Liver (tissue), 9 donors: ENCODE data around the gene ULBP2. TPM values are rescaled to one million over a fixed set of nuclear protein-coding genes. Genes with fewer than 3 reads are reported as not detected.
"Not testable (repeated sequence)": the region's sequence is repeated elsewhere in the genome, so short reads cannot be mapped to it uniquely, and the experiment has no call there.

Experiments
- DNase-seq: peaks from one replicate; pipeline ENCODE4 v3.0.0-alpha.2; 2017; ENCODE audit warnings: low spot score
- H3K27ac ChIP-seq, 2 donors: one replicate each; pipeline ENCODE4 v1.7.0; 2013; ENCODE audit warnings: inconsistent platforms in 2 of 2, low read length in 2 of 2, control low read depth in 1 of 2, low read depth in 1 of 2, mild to moderate bottlenecking in 1 of 2
- H3K27me3 ChIP-seq, 4 donors: one replicate each; pipeline versions ENCODE4 v1.6.1 to v1.7.0; 2013; ENCODE audit warnings: low read length in 3 of 4, inconsistent platforms in 1 of 4, mild to moderate bottlenecking in 1 of 4, moderate library complexity in 1 of 4; ENCODE audit not compliant: control insufficient read depth in 4 of 4, insufficient read depth in 4 of 4
- H3K36me3 ChIP-seq, 4 donors: one replicate each; pipeline versions ENCODE4 v1.6.1 to v1.7.0; 2013; ENCODE audit warnings: low read length in 3 of 4, mild to moderate bottlenecking in 3 of 4, low read depth in 1 of 4, moderate library complexity in 1 of 4; ENCODE audit not compliant: control insufficient read depth in 4 of 4, insufficient read depth in 3 of 4
- H3K4me1 ChIP-seq, 4 donors: one replicate each; pipeline versions ENCODE4 v1.6.1 to v1.7.0; 2013; ENCODE audit warnings: low read length in 3 of 4, mild to moderate bottlenecking in 3 of 4, moderate library complexity in 1 of 4; ENCODE audit not compliant: control insufficient read depth in 4 of 4, insufficient read depth in 4 of 4
- H3K4me3 ChIP-seq, 3 donors: one replicate each; pipeline versions ENCODE4 v1.6.1 to v1.7.0; 2013; ENCODE audit warnings: low read length in 3 of 3, control low read depth in 1 of 3, low read depth in 1 of 3, mild to moderate bottlenecking in 1 of 3
- H3K9ac ChIP-seq, 2 donors: one replicate each; pipeline ENCODE4 v1.7.0; 2013; ENCODE audit warnings: low read length in 2 of 2, mild to moderate bottlenecking in 2 of 2, moderate library complexity in 2 of 2, control low read depth in 1 of 2, low read depth in 1 of 2
- H3K9me3 ChIP-seq, 4 donors: one replicate each; pipeline versions ENCODE4 v1.6.1 to v1.7.0; 2013; ENCODE audit warnings: low read length in 3 of 4; ENCODE audit not compliant: control insufficient read depth in 4 of 4
- ATF3 ChIP-seq: IDR thresholded peaks from 2 replicates; pipeline ENCODE4 v1.6.1; 2016; ENCODE audit warnings: antibody characterized with exemption
- EGR1 ChIP-seq, 2 donors: IDR thresholded peaks; 2 replicates each; pipeline ENCODE4 v1.6.1; 2016 to 2018; ENCODE audit warnings: antibody characterized with exemption in 2 of 2, low read depth in 2 of 2
- FOXA1 ChIP-seq: IDR thresholded peaks from 2 replicates; pipeline ENCODE4 v1.6.1; 2016; ENCODE audit warnings: antibody characterized with exemption
- FOXA2 ChIP-seq: IDR thresholded peaks from 2 replicates; pipeline ENCODE4 v1.6.1; 2016; ENCODE audit warnings: antibody characterized with exemption
- GABPA ChIP-seq, 2 donors: IDR thresholded peaks in 1 of 2; conservative IDR thresholded peaks in 1 of 2; 2 replicates each; pipeline ENCODE4 v1.6.1; 2016; ENCODE audit warnings: antibody characterized with exemption in 2 of 2, mild to moderate bottlenecking in 1 of 2, moderate library complexity in 1 of 2
- HNF4A ChIP-seq, 2 donors: conservative IDR thresholded peaks; 2 replicates each; pipeline ENCODE4 v1.6.1; 2016; ENCODE audit warnings: antibody characterized with exemption in 2 of 2, mild to moderate bottlenecking in 2 of 2
- HNF4G ChIP-seq: IDR thresholded peaks from 2 replicates; pipeline ENCODE4 v1.6.1; 2016; ENCODE audit warnings: antibody characterized with exemption
- JUND ChIP-seq, 2 donors: IDR thresholded peaks; 2 replicates each; pipeline ENCODE4 v1.6.1; 2016; ENCODE audit warnings: antibody characterized with exemption in 2 of 2
- MAX ChIP-seq: IDR thresholded peaks from 2 replicates; pipeline ENCODE4 v1.6.1; 2016; ENCODE audit warnings: antibody characterized with exemption
- NR2F2 ChIP-seq: IDR thresholded peaks from 2 replicates; pipeline ENCODE4 v1.6.1; 2016; ENCODE audit warnings: antibody characterized with exemption
- RAD21 ChIP-seq, 2 donors: IDR thresholded peaks; 2 replicates each; pipeline ENCODE4 v1.6.1; 2016; ENCODE audit warnings: antibody characterized with exemption in 2 of 2, mild to moderate bottlenecking in 2 of 2
- RXRA ChIP-seq, 2 donors: IDR thresholded peaks; 2 replicates each; pipeline ENCODE4 v1.6.1; 2017 to 2018; ENCODE audit warnings: antibody characterized with exemption in 2 of 2, mild to moderate bottlenecking in 1 of 2
- SP1 ChIP-seq: IDR thresholded peaks from 2 replicates; pipeline ENCODE4 v1.6.1; 2018; ENCODE audit warnings: antibody characterized with exemption, mild to moderate bottlenecking
- TAF1 ChIP-seq: conservative IDR thresholded peaks from 2 replicates; pipeline ENCODE4 v1.6.1; 2016; ENCODE audit warnings: antibody characterized with exemption, mild to moderate bottlenecking
- YY1 ChIP-seq: IDR thresholded peaks from 2 replicates; pipeline ENCODE4 v1.6.1; 2016; ENCODE audit warnings: antibody characterized with exemption, mild to moderate bottlenecking
- ZBTB33 ChIP-seq: IDR thresholded peaks from 2 replicates; pipeline ENCODE4 v1.6.1; 2016; ENCODE audit warnings: antibody characterized with exemption
- WGBS: extraction: QIAGEN DNeasy Blood & Tissue Kit; methylation state at CpG from one replicate; pipeline ENCODE4 v1.1.7; 2013; 5-methylcytosine and 5-hydroxymethylcytosine counted together
- polyA plus RNA-seq, 2 donors: library from polyadenylated mRNA; stranded (reverse) in 1 of 2; unstranded in 1 of 2; fragments of 200-250 nt in 1 of 2; fragments of >200 nt in 1 of 2; fragmentation: Nextera tagmentation in 1 of 2; extraction: Ambion mirVana in 1 of 2; gene quantifications; one replicate each; pipeline versions ENCODE4 v1.2.1 to v1.2.3, GENCODE V29; 2013 to 2015
- total RNA-seq, 2 donors: library from RNA; depleted of rRNA; stranded (reverse); fragments of >200 nt; gene quantifications; one replicate each; pipeline ENCODE4 v1.2.3, GENCODE V29; 2014
- TF ChIP-seq, protein P1 (sequence below): fragments of 150-350 bp; IDR thresholded peaks from 2 replicates; pipeline ENCODE4 v1.5.1; 2017; ENCODE audit warnings: improper control_type of control experiment, low read depth, low read length; ENCODE audit not compliant: missing input control
- TF ChIP-seq, protein P2 (sequence below): IDR thresholded peaks from 2 replicates; pipeline ENCODE4 v1.6.1; 2016; ENCODE audit warnings: antibody characterized with exemption, mild to moderate bottlenecking
- donor health status: healthy.
- donor health status: healthy.
- donor health status: healthy.
- donor health status: healthy.
- donor health status: healthy.

The ULBP2 gene
- total and polyA plus RNA-seq, 4 donors, result 0.14 to 0.27 (median 0.20) TPM

GRCh38 chr6:149906405-149906804 lies 35.4 kb upstream of the ULBP2 start:
- no peak for DNase-seq
- no peaks in the 10 kb centered on the region for H3K4me1 ChIP-seq
- no peaks in the 10 kb centered on the region for H3K9me3 ChIP-seq
- H3K9ac ChIP-seq, result no peak overlapping the region
- H3K27ac ChIP-seq, result no peak overlapping the region
- 96% methylated on average over 4 of the region's 4 CpGs for WGBS
- TF ChIP-seq ATF3 (no peak), MAX (no peak), RAD21 (IDR thresholded peaks at IDR 0.05) (no peak), EGR1 (IDR thresholded peaks at IDR 0.05; ENCODE audit: low read depth in 2 of 2) (no peak), HNF4G (no peak), YY1 (no peak), TAF1 (no peak), HNF4A (conservative IDR thresholded peaks at IDR 0.05) (no peak), SP1 (no peak), RXRA (IDR thresholded peaks at IDR 0.05) (no peak), NR2F2 (no peak), GABPA (IDR thresholded peaks at IDR 0.05 in 1 of 2, conservative IDR thresholded peaks at IDR 0.05 in 1 of 2) (no peak), ZBTB33 (no peak), JUND (IDR thresholded peaks at IDR 0.05) (no peak), FOXA1 (no peak), FOXA2 (no peak)
- TF ChIP-seq, protein P1, sequence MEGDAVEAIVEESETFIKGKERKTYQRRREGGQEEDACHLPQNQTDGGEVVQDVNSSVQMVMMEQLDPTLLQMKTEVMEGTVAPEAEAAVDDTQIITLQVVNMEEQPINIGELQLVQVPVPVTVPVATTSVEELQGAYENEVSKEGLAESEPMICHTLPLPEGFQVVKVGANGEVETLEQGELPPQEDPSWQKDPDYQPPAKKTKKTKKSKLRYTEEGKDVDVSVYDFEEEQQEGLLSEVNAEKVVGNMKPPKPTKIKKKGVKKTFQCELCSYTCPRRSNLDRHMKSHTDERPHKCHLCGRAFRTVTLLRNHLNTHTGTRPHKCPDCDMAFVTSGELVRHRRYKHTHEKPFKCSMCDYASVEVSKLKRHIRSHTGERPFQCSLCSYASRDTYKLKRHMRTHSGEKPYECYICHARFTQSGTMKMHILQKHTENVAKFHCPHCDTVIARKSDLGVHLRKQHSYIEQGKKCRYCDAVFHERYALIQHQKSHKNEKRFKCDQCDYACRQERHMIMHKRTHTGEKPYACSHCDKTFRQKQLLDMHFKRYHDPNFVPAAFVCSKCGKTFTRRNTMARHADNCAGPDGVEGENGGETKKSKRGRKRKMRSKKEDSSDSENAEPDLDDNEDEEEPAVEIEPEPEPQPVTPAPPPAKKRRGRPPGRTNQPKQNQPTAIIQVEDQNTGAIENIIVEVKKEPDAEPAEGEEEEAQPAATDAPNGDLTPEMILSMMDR, result no peak
- TF ChIP-seq, protein P2, sequence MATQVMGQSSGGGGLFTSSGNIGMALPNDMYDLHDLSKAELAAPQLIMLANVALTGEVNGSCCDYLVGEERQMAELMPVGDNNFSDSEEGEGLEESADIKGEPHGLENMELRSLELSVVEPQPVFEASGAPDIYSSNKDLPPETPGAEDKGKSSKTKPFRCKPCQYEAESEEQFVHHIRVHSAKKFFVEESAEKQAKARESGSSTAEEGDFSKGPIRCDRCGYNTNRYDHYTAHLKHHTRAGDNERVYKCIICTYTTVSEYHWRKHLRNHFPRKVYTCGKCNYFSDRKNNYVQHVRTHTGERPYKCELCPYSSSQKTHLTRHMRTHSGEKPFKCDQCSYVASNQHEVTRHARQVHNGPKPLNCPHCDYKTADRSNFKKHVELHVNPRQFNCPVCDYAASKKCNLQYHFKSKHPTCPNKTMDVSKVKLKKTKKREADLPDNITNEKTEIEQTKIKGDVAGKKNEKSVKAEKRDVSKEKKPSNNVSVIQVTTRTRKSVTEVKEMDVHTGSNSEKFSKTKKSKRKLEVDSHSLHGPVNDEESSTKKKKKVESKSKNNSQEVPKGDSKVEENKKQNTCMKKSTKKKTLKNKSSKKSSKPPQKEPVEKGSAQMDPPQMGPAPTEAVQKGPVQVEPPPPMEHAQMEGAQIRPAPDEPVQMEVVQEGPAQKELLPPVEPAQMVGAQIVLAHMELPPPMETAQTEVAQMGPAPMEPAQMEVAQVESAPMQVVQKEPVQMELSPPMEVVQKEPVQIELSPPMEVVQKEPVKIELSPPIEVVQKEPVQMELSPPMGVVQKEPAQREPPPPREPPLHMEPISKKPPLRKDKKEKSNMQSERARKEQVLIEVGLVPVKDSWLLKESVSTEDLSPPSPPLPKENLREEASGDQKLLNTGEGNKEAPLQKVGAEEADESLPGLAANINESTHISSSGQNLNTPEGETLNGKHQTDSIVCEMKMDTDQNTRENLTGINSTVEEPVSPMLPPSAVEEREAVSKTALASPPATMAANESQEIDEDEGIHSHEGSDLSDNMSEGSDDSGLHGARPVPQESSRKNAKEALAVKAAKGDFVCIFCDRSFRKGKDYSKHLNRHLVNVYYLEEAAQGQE, result no peak
- H3K36me3 ChIP-seq, result no peaks in the 10 kb centered on the region
- H3K27me3 ChIP-seq, result no peaks in the 10 kb centered on the region
- H3K4me3 ChIP-seq, result no peak overlapping the region

- Histone ChIP-seq H3K27ac (no peak overlapping the region), H3K27me3 (no peaks in the 10 kb centered on the region), H3K4me3 (no peak overlapping the region), H3K9ac (no peak overlapping the region), H3K36me3 (no peaks in the 10 kb centered on the region), H3K9me3 (no peaks in the 10 kb centered on the region), H3K4me1 (no peaks in the 10 kb centered on the region)
- 96% methylated on average over 2 of the region's 2 CpGs for WGBS
- no peak for DNase-seq
- TF ChIP-seq FOXA2, result no peak
- TF ChIP-seq, protein P2, result no peak
- TF ChIP-seq RXRA (IDR thresholded peaks at IDR 0.05), result no peak
Measured at GRCh38 chr6:149907317-149907716, 34.5 kb upstream of the ULBP2 start.

DNA sequence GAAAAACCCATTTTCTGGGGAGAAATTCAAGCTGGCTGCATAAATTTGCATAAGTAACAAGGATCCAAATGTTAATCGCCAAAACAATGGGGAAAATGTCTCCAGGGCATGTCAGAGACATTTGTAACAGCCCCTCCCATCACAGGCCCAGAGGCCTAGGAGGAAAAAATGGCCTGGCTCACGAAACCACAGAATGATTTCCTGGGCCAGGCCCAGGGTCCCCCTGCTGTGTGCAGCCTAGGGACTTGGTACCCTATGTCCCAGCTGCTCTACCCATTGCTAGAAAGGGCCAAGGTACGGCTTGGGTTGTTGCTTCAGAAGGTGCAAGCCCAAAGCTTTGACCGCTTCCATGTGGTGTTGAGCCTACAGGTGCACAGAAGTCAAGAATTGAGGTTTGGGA lies 33.3 kb upstream of the ULBP2 start:
- not testable (repeated sequence) for H3K4me3 ChIP-seq, H3K27me3 ChIP-seq, DNase-seq, H3K4me1 ChIP-seq, H3K9ac ChIP-seq, H3K36me3 ChIP-seq, H3K27ac ChIP-seq, H3K9me3 ChIP-seq
- WGBS, result 87% methylated on average over 4 of the region's 4 CpGs
